Motor neuron (in vitro differentiated cells): ENCODE measurements around the gene TNFSF12. TPM values are rescaled to one million over a fixed set of nuclear protein-coding genes. Genes with fewer than 3 reads are reported as not detected.
"Not testable (repeated sequence)": the region's sequence is repeated elsewhere in the genome, so short reads cannot be mapped to it uniquely, and the experiment has no call there.

Experiments used
- ATAC-seq, 8 experiments: fragments of 200-7000 bp; cut with Tn5 transposase; replicated peaks in 6 of 8; 2 replicates each; pipeline ENCODE4 v1.8.0; 2021; ENCODE audit warnings: mild to moderate bottlenecking in 8 of 8, moderate library complexity in 8 of 8
- H3K27ac ChIP-seq, 2 donors: fragments of 250-450 bp; sonication (Bioruptor Pico); 2 replicates each; pipeline ENCODE4 v1.9.0; 2021; ENCODE audit warnings: antibody characterized with exemption in 2 of 2, mild to moderate bottlenecking in 2 of 2, moderate library complexity in 1 of 2
- H3K4me1 ChIP-seq, 2 donors: fragments of 250-450 bp; sonication (Bioruptor Pico); replicated peaks in 1 of 2; 2 replicates each; pipeline ENCODE4 v1.6.1; 2021; ENCODE audit warnings: antibody characterized with exemption in 2 of 2, mild to moderate bottlenecking in 2 of 2, moderate library complexity in 1 of 2
- H3K4me3 ChIP-seq, 5 donors: fragments of 250-450 bp; sonication (Bioruptor Pico); 2 replicates each; pipeline ENCODE4 v1.9.0; 2021; ENCODE audit warnings: antibody characterized with exemption in 5 of 5, mild to moderate bottlenecking in 5 of 5, moderate library complexity in 4 of 5
- WGBS, 10 experiments: fragments of 450-650 bp; shearing (Covaris generic); methylation state at CpG; one replicate each; pipeline ENCODE4 v1.0.0; 2022; 5-methylcytosine and 5-hydroxymethylcytosine counted together
- in situ Hi-C, 9 experiments: fragments of 400-800 bp; cut with MboI; loops; one replicate each; pipeline ENCODE4 v1.15.0; 2021; ENCODE audit warnings: low sequenced_read_pairs in 9 of 9, low pct_unique_long_range_greater_than_20kb in 2 of 9; ENCODE audit not compliant: unreplicated experiment in 9 of 9
- total RNA-seq, 8 experiments: library from RNA; unstranded; fragments of 300-600 nt; gene quantifications; 2 replicates each; pipeline versions ENCODE4 v1.2.3 to v1.2.4, GENCODE V29; 2022

TNFSF12 gene
- total RNA-seq, 8 experiments from 2014 or later = 0.22 to 2.9 (median 0.93) TPM; not detected in 1

DNA sequence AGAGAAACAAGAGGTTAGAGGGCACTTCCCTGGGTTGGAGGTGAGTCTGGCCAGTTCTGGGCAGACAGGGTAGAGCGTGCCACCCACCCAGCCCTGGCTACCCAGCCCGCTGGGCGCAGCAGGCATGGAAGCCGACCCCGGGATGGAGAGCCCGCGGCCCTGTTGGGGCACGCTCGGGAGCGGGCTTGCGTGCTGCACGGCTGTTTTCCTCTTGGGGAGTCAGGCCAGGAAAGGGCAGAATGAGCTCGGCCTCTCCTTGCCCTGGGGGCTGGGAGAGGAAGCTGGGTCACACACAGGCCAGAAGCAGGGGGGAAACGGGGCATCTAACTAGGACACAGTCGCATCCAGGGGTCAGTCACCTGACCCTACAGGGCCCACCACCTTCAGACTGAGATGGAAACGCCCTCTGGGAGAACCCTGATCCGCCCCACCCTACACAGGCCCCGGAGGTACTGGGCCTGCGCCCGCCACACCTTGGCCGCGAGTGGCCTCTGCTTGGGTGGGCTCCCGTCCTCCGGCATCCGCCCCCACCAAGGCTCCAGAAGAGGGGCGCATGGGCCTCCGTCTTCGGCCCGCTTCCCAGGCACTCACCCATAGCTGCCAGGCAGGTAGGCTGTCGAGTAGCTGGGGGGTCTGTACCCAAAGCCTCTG is 39.8 kb downstream of the TNFSF12 start:
- 100% methylated on average over 1 to 3 of the region's 30 CpGs; no CpG with 5 or more reads in 8 of the 10 experiments for WGBS, 10 experiments
- H3K4me3 ChIP-seq = peak overlapping the region in 4 of 5 donors; percentile 11 to 33 (median 24)
- in situ Hi-C loops = no loop called here
- peak overlapping the region in 1 of 2 donors; percentile 47 for H3K27ac ChIP-seq
- H3K4me1 ChIP-seq = peaks cover 11 to 14% of the 10 kb centered on the region in 2 donors
- peak; percentile 2 to 21 (median 5) for ATAC-seq

DNA sequence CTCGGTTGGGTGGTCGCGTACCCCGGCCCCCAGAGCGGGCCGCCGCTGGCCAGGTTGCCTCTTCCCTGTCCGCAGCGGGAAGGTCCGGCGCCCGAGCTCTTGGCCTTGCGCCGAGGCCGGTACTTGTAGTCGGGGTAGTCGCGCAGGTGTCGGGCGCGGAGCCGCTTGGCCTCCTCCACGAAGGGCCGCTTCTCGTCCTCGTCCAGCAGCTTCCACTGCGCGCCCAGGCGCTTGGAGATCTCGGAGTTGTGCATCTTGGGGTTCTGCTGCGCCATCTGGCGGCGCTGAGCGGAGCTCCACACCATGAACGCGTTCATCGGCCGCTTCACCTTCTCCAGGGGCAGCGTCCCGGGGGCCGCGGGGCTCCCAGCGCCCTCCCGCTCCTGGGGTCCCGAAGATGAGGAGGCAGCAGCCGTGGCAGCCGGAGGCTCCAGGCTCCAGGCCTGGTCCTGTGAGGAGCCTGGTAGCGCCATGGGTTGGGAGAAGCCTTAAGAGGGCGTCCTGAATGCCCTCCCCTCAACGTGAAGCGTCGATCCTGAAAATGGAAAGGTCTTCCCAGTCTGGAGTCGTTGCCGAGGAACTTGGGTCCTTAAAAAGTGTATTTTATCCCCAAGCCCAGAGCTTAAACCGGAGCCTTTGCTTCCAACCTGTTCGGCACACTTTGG is 40.5 kb downstream of the TNFSF12 start:
- H3K27ac ChIP-seq = peak overlapping the region in 1 of 2 donors; percentile 47
- peak; percentile 45 to 88 (median 79) for ATAC-seq
- H3K4me3 ChIP-seq = peak overlapping the region; percentile 5 to 33 (median 21)
- in situ Hi-C loops = no loop called here
- WGBS, 10 experiments = 0 to 100% (median 20%) methylated on average over 1 to 5 of the region's 56 CpGs; no CpG with 5 or more reads in 3 of the 10 experiments
- H3K4me1 ChIP-seq = peaks cover 11 to 13% of the 10 kb centered on the region in 2 donors

DNA sequence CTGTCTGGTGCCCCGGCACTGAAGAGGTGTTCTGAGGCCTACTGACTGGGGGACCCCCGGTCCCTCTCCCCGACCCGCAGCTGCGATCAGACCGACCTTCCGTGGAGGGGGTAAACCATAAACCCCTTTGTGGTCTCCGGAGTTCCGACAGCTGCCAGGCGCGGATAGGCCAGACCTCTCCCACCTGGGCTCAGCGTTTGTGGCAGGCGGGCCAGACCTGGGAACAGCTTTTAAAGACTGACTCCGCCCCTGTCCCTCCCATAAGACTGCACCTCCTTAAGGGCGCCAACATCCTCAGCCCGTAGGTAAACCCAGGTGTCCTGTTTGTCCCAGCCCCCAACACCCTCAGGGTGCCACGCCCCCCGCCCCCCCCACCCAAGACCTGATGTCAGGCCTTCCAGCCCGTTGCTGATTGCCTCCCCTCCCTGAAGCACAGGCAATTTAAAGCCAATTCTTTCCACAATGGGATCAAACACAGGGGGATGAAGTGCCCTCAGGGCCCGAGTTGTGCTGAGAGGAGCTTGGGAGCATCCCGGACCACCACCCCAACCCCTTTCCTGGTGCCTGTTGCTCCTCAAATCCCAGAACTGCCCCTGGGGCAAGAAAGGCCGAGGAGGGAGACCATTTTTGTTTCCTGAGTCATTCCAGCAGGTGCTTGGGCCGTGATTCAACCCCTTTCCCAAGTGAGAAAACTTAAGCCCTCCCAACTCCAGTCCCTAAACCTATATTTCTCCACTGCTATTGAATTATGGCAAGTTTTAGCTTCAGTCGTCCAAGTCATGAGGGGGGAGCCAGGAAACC is 41.2 kb downstream of the TNFSF12 start, which contains the start of gene SOX15:
Gene SOX15 (minus strand): TSS at position 204 of the 801 bp plus-strand sequence. CDS start 418 bp downstream, outside the sequence.
- in situ Hi-C loops = no loop called here
- H3K4me1 ChIP-seq = peaks cover 5 to 6% of the 10 kb centered on the region in 2 donors
- H3K27ac ChIP-seq = peak within 1 kb of the TSS in 1 of 2 donors; percentile 47
- H3K4me3 ChIP-seq = peak within 1 kb of the TSS; percentile 5 to 33 (median 21)
- peak in 4 of 8 experiments; percentile 3 to 9 (median 5) for ATAC-seq
- WGBS, 10 experiments = 0 to 100% (median 60%) methylated on average over 1 to 7 of the region's 24 CpGs; no CpG with 5 or more reads in 4 of the 10 experiments

DNA sequence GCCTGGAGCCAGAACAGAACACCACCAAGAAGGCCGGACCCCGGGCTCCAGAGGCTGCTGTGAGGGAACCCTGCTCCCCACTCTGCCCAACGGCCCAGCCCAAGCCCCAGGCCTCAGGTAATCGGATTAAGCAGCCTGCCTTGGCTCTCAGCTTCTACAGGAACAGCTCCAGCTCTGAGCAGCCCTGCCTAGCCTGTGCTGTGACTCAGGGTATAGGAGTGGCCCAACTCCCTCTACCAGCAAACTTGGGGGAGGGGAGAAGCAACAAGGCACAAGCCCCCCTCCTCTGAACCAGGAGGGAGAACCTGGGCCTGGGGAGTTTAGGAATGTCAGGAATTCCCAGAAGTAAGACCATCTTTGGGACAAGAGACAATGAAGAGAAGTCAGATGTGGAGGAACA is 41.9 kb downstream of the TNFSF12 start:
- Histone ChIP-seq H3K27ac (no peak overlapping the region), H3K4me1 (peaks cover 4 to 6% of the 10 kb centered on the region in 2 donors), H3K4me3 (no peak overlapping the region)
- in situ Hi-C loops = no loop called here
- WGBS, 10 experiments = 20 to 80% (median 56%) methylated on average over 1 to 2 of the region's 4 CpGs; no CpG with 5 or more reads in 7 of the 10 experiments
- peak in 3 of 8 experiments; percentile 49 to 58 (median 56) for ATAC-seq

GRCh38 chr17:7591596-7591995 is 42.7 kb downstream of the TNFSF12 start:
- ATAC-seq = no peak
- Histone ChIP-seq H3K4me3 (no peak overlapping the region), H3K4me1 (peaks cover 4 to 6% of the 10 kb centered on the region in 2 donors), H3K27ac (no peak overlapping the region)
- in situ Hi-C loops = no loop called here
- WGBS, 10 experiments = 100% methylated on average over 1 to 3 of the region's 5 CpGs; no CpG with 5 or more reads in 6 of the 10 experiments

DNA sequence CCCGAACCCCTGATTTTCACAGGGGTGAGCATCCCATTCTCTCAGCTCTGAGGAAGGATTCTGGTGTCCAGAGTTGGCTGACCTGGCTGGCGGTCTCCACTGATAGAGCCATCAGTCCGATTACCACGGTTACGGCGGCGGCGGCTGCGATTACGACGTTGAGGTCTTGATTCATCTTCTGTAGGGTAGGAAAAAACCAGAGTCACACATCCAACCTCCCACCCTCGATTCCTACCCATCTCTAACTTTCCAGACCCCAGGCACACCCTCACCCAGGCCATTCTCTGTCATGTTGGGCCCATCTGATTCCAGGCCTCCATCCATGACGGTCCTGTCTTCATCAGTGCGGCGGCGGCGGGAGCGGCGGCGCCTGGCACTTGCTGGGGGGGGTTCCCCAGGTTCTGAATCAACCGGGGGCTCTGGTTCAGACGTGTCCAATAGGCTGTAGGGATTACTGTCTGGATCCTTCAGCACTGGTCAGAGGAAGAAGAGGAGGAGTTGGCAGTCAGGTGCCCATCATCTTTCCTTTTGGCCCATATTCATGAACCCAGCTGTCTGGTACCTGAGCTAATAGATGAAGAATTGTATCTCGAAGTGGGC is 43.7 kb downstream of the TNFSF12 start:
- no peak for ATAC-seq
- H3K27ac ChIP-seq = no peak overlapping the region
- no peak overlapping the region for H3K4me3 ChIP-seq
- peaks cover 4 to 6% of the 10 kb centered on the region in 2 donors for H3K4me1 ChIP-seq
- in situ Hi-C loops = no loop called here
- 82 to 100% (median 95%) methylated on average over 2 to 21 of the region's 23 CpGs; no CpG with 5 or more reads in 5 of the 10 experiments for WGBS, 10 experiments

DNA sequence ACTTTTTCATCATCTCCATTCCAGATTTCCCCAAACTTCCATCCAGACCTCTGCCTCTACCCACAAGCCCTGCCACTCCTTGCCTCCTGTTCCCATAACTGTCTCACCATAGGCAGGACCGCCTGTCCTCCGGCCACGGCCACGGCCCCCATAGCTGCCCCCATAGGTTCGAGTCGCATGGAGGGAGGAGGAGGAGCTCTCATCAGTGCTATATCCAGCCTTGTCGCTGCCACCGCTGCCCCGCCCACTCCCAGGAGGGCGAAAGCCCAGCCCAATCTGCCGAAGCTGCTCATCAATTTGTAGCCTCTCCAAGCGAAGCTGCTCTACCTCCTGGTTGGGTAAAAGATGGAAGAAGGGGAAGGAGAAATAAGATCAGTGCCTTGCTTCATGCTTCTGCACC is 44.4 kb downstream of the TNFSF12 start:
- in situ Hi-C loops = no loop called here
- WGBS, 10 experiments = 60 to 100% (median 84%) methylated on average over 1 to 11 of the region's 12 CpGs; no CpG with 5 or more reads in 3 of the 10 experiments

DNA sequence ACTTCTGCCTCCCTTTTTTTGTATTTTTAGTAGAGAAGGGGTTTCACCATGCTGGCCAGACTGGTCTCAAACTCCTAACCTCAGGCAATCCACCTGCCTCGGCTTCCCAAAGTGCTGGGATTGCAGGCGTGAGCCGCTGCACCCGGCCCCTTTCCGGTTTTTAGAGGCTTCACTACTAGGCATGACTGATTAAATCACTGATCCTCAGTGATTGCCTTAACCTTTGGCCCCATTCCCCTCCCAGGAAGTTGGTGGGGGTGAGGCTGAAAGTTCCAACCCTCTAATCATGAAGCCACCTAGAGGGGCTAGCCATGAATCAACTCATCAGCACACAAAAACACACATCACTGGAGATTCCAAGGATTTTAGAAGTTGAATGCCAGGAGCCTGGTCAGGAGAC is 48.7 kb downstream of the TNFSF12 start:
- in situ Hi-C loops, H3K27ac ChIP-seq, ATAC-seq, H3K4me3 ChIP-seq, H3K4me1 ChIP-seq: not testable (repeated sequence)
- 100% methylated on average over 1 of the region's 5 CpGs; no CpG with 5 or more reads in 8 of the 10 experiments for WGBS, 10 experiments

More for the DNA sequence above, 44.4 kb downstream of the TNFSF12 start:
- no peak for ATAC-seq
- Histone ChIP-seq H3K4me1 (peaks cover 4 to 6% of the 10 kb centered on the region in 2 donors), H3K4me3 (no peak overlapping the region), H3K27ac (no peak overlapping the region)

DNA sequence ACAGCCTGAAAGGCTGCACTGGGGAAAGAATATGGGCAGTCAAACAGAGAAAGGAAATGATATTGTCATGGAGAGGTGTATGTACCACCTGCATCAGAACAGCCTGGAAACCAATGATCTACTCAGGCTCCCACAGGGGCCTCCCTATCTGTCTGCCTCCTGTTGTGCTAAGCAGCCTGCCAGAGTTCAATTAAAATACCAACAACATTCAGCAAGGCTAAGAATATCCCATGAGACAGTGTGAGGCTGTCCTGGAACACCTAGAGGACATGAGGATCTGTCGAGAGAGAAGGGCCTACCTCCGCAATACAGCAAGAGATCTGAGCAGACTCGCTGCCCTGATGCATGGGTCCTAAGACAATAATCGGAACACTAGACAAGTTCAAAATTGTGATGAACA is 57.4 kb downstream of the TNFSF12 start:
- in situ Hi-C loops = no loop called here
- Histone ChIP-seq H3K4me1 (no peaks in the 10 kb centered on the region), H3K4me3 (no peak overlapping the region), H3K27ac (no peak overlapping the region)
- no peak for ATAC-seq
- WGBS, 10 experiments = 87 to 100% (median 93%) methylated on average over 1 to 4 of the region's 4 CpGs; no CpG with 5 or more reads in 1 of the 10 experiments

Other genes with a start within 250 kb of the TNFSF12 start
- 100 to 1,000 TPM; 104 to 785 (median 231) TPM for gene EIF5A, start 241.4 kb upstream of the TNFSF12 start, total RNA-seq
- gene GPS2, start 233.7 kb upstream of the TNFSF12 start, total RNA-seq = 10 to 100 TPM; 35.1 to 61.1 (median 52.0) TPM
- 10 to 100 TPM; 11.4 to 44.6 (median 27.1) TPM for gene NEURL4, start 219.7 kb upstream of the TNFSF12 start, total RNA-seq
- gene ACAP1, start 212.5 kb upstream of the TNFSF12 start, total RNA-seq = 10 to 100 TPM in 6 of 8 experiments, 1 to 10 TPM in 2; 4.9 to 36.4 (median 11.4) TPM
- 10 to 100 TPM in 1 of 8 experiments, 1 to 10 TPM in 7; 4.0 to 14.5 (median 6.1) TPM for gene KCTD11, start 196.9 kb upstream of the TNFSF12 start, total RNA-seq
- under 1 TPM in 6 of 8 experiments, not detected in 2; 0.11 to 0.57 (median 0.32) TPM for gene TMEM95, start 193.9 kb upstream of the TNFSF12 start, total RNA-seq
- 1 to 10 TPM; 1.3 to 8.6 (median 2.4) TPM for gene TNK1, start 168.0 kb upstream of the TNFSF12 start, total RNA-seq
- 10 to 100 TPM in 4 of 8 experiments, 1 to 10 TPM in 4; 3.8 to 24.8 (median 12.4) TPM for gene PLSCR3, start 154.5 kb upstream of the TNFSF12 start, total RNA-seq
- 100 to 1,000 TPM in 7 of 8 experiments, 10 to 100 TPM in 1; 50.7 to 141 (median 111) TPM for gene TMEM256, start 145.0 kb upstream of the TNFSF12 start, total RNA-seq
- gene NLGN2, start 141.2 kb upstream of the TNFSF12 start, total RNA-seq = 10 to 100 TPM in 7 of 8 experiments, 1 to 10 TPM in 1; 3.7 to 27.8 (median 18.1) TPM
- under 1 TPM in 1 of 8 experiments, not detected in 7; 1.00 TPM for gene SPEM1, start 128.7 kb upstream of the TNFSF12 start, total RNA-seq
- gene SPEM2, start 123.4 kb upstream of the TNFSF12 start, total RNA-seq = under 1 TPM in 3 of 8 experiments, not detected in 5; 0.24 to 0.43 (median 0.40) TPM
- gene SPEM3, start 120.2 kb upstream of the TNFSF12 start, total RNA-seq = 1 to 10 TPM in 1 of 8 experiments, under 1 TPM in 5, not detected in 2; 0.13 to 1.0 (median 0.32) TPM
- 1 to 10 TPM in 6 of 8 experiments, under 1 TPM in 2; 0.33 to 5.4 (median 1.7) TPM for gene TMEM102, start 113.6 kb upstream of the TNFSF12 start, total RNA-seq
- 10 to 100 TPM in 4 of 8 experiments, 1 to 10 TPM in 2, under 1 TPM in 2; 0.61 to 17.4 (median 7.1) TPM for gene FGF11, start 109.5 kb upstream of the TNFSF12 start, total RNA-seq
- gene CHRNB1, start 104.0 kb upstream of the TNFSF12 start, total RNA-seq = 10 to 100 TPM in 1 of 8 experiments, 1 to 10 TPM in 7; 2.2 to 13.0 (median 8.0) TPM
- gene ZBTB4, start 69.4 kb upstream of the TNFSF12 start, total RNA-seq = 10 to 100 TPM in 7 of 8 experiments, 1 to 10 TPM in 1; 9.8 to 36.2 (median 13.4) TPM
- 1 to 10 TPM in 4 of 8 experiments, under 1 TPM in 4; 0.49 to 1.9 (median 0.86) TPM for gene SLC35G6, start 67.6 kb upstream of the TNFSF12 start, total RNA-seq
- 100 to 1,000 TPM in 2 of 8 experiments, 10 to 100 TPM in 6; 26.0 to 137 (median 43.8) TPM for gene POLR2A, start 64.7 kb upstream of the TNFSF12 start, total RNA-seq
- gene TNFSF13, start 9.7 kb downstream of the TNFSF12 start, total RNA-seq = 1 to 10 TPM; 1.2 to 8.1 (median 2.0) TPM
- 10 to 100 TPM; 37.9 to 75.0 (median 50.2) TPM for gene SENP3, start 12.9 kb downstream of the TNFSF12 start, total RNA-seq
- 10 to 100 TPM in 1 of 8 experiments, 1 to 10 TPM in 4, under 1 TPM in 3; 0.58 to 15.7 (median 2.5) TPM for gene CD68, start 30.6 kb downstream of the TNFSF12 start, total RNA-seq
- 100 to 1,000 TPM in 1 of 8 experiments, 10 to 100 TPM in 7; 36.6 to 109 (median 71.4) TPM for gene MPDU1, start 34.8 kb downstream of the TNFSF12 start, total RNA-seq
- 1 to 10 TPM; 1.4 to 3.9 (median 2.2) TPM for gene SOX15, start 41.0 kb downstream of the TNFSF12 start, total RNA-seq
- gene FXR2, start 65.8 kb downstream of the TNFSF12 start, total RNA-seq = 10 to 100 TPM; 33.0 to 53.4 (median 46.1) TPM
- 100 to 1,000 TPM in 2 of 8 experiments, 10 to 100 TPM in 6; 66.9 to 115 (median 84.4) TPM for gene SAT2, start 78.8 kb downstream of the TNFSF12 start, total RNA-seq
- gene SHBG, start 81.1 kb downstream of the TNFSF12 start, total RNA-seq = 10 to 100 TPM in 1 of 8 experiments, 1 to 10 TPM in 4, under 1 TPM in 2, not detected in 1; 0.54 to 26.2 (median 1.7) TPM
- gene ATP1B2, start 101.9 kb downstream of the TNFSF12 start, total RNA-seq = 10 to 100 TPM in 3 of 8 experiments, 1 to 10 TPM in 4, under 1 TPM in 1; 0.31 to 43.9 (median 8.4) TPM
- 100 to 1,000 TPM in 2 of 8 experiments, 10 to 100 TPM in 6; 11.6 to 136 (median 25.7) TPM for gene TP53, start 138.4 kb downstream of the TNFSF12 start, total RNA-seq
- 10 to 100 TPM in 7 of 8 experiments, 1 to 10 TPM in 1; 6.9 to 20.1 (median 13.2) TPM for gene WRAP53, start 139.4 kb downstream of the TNFSF12 start, total RNA-seq
- 100 to 1,000 TPM in 1 of 8 experiments, 10 to 100 TPM in 4, 1 to 10 TPM in 3; 1.2 to 490 (median 20.6) TPM for gene EFNB3, start 156.1 kb downstream of the TNFSF12 start, total RNA-seq
- gene DNAH2, start 168.7 kb downstream of the TNFSF12 start, total RNA-seq = 1 to 10 TPM in 2 of 8 experiments, under 1 TPM in 6; 0.25 to 4.4 (median 0.65) TPM